Activated CD4-positive, alpha-beta T cell treated with anti-CD3 and anti-CD28 coated beads, Interleukin-2, amount 50 U/mL, for 24 hours (primary cell): ENCODE data around the gene RPS6KA5.
"Not testable (repeated sequence)": the region's sequence is repeated elsewhere in the genome, so short reads cannot be mapped to it uniquely, and the experiment has no call there.

Source experiments
- DNase-seq, 2 donors: peaks; one replicate each; pipeline ENCODE4 v3.0.0-alpha.2; 2020; ENCODE audit warnings: low read depth in 1 of 2, low spot score in 1 of 2

Gene RPS6KA5

DNA sequence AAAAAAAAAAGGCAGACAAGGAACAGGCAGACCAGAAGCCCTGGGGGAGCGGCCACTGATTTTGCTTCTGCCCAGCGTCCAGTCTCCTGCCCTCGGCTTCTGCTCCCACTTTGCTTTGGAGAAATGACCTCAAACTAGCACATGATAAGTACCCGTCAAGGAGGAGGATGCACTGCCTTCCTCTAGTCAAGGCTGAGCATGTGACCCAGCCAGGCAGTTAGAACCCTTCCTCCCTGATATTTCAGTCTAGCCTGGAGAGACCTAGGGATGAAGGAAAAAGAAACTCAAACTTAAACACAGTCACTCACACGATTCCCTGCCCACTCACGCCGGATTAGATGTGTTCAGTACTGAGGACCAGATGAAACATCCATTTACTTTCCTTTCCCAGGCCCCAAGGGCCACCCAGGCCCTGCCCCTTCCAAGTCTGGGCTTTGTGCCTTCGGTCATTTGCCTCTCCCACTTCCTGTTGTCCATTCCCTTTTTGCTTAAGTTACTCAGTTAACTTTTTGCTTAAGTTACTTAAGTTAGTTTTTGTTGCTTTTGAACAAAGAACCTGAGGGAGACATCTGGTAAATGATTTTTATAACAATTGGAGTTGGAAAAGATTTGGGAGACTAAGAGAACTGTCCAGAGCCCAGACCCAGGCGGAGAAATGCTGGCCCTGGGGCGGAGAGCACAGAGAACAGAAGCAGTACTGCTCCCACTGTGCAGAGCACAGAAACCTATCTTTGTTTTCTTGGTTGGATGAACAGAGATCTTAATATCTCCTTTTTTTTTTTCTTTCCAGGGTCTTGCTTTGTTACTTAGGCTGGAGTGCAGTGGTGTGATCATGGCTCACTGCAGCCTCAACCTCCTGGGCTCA lies 221.2 kb downstream of the RPS6KA5 start:
- DNase-seq, result no peak

DNA sequence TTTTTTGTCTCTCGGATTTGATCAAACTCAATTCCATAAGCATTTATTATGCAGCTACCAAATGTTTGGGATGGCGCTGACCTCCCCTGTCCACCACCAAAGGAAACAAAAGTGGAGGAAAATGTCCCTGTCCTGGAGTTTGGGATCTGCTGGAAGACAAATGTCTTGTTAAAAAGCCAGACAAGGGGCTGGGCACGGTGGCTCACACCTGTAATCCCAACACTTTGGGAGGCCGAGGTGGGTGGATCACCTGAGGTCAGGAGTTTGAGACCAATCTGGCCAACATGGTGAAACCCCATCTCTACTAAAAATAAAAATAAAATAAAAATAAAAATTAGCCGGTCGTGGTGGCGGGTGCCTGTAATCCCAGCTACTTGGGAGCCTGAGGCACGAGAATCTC lies 221.9 kb downstream of the RPS6KA5 start:
- not testable (repeated sequence) for DNase-seq

DNA sequence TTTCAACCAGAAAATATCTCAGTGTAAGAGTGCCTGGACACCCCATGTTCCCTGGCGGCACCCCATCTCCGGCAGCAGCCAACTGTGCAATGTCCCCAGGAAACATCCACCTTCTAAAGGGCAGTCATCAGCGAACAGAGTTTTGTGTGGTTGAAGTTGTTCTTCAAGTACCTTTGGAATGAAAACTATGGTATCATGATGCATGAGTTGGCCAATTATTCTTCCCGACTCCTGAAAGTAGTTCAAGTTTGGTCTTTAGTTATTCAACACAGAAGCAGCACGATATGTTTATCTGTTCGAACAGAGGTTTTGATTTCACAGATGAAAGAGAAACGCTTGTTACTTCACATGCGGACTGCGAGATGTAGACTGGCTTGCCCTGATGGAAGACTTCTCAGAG lies 223.1 kb downstream of the RPS6KA5 start:
- DNase-seq, result no peak

DNA sequence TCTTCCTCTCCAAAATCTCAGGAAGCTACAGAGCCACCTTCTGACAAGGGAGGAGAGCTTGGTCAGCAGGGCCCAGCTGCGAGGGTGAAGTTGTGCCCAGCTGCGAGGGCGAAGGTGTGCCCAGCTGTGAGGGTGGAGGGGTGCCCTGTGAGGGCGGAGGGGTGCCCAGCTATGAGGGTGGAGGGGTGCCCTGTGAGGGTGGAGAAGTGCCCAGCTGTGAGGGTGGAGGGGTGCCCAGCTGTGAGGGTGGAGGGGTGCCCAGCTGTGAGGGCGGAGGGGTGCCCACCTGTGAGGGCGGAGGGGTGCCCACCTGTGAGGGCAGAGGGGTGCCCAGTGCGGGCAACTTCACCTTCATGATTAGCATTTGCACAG lies 223.8 kb downstream of the RPS6KA5 start:
- DNase-seq, result no peak

DNA sequence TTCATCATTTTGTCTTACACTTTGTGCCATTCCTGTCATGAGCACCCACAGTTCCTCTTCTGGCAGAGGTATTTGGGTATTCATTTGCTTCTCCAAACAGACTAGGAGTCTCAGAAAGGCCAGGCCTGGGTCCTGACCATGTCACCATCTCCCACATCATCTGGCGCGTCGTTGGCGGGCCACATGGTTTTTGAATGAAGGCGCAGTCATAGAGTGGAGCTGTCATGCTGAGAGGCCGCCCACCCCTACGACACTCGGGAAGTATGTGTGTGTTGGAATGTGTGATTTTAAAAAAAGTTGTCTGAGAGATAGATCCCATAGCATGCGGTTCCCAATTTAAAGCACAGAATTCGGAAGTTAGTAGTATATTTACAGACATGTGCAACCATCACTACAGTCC lies 228.6 kb downstream of the RPS6KA5 start:
- DNase-seq, result no peak

DNA sequence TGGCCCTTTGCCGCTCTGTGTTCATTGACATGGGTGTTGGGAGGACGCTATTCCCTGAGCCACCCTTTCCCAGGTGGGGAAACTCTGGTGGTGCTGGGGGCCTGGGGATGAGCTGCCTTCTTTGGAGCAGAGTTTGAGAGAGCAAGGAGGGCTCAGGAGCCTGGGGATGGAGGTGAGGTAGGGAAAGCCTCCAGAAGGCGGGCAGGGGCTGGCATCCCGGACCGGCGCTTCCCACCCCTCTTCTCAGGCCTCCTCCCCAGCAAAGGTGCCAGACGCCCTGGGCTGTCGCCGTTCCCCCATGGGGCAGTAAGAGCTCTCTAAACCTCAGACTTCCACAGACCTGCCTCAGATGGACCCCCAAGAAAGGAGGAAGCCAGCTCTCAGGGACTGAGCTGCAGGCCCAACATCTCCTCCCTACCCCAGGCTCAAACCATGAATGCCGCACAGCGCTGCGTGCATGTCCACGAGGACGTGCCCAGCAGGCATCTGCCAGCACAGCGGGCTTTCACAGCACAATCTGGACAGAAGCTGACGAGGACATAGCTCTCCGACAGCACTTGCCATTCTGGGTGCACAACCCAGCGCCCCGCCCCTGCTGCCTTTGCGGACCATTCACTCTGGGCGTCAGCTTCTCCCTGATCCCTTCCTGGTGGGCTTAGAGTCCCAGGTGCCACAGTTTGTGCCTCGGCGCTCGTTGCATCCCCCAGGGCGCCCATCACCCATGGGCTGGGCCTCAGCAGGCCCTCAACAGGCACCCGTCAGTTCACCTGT lies 229.3 kb downstream of the RPS6KA5 start:
- DNase-seq, result no peak

DNA sequence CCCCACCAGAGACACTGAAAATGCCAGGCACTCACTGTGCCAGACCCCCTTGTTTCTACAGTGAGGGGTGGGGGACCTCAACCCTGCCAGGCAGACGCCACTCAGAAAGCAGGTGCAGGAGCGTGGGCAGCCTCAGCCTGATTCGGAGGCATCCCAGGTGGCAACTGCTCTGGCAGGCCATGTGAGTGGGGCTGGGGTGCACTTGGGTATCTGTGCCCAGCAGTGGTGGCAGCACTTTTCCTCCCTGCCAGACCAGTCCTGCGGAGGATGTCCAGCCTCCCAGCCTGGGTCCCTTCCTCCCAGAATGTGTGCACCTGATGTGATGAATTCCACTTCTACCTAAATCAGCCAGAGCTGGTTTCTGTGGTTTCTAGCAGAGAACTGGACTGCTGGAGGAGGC lies 230.8 kb downstream of the RPS6KA5 start:
- DNase-seq, result no peak

DNA sequence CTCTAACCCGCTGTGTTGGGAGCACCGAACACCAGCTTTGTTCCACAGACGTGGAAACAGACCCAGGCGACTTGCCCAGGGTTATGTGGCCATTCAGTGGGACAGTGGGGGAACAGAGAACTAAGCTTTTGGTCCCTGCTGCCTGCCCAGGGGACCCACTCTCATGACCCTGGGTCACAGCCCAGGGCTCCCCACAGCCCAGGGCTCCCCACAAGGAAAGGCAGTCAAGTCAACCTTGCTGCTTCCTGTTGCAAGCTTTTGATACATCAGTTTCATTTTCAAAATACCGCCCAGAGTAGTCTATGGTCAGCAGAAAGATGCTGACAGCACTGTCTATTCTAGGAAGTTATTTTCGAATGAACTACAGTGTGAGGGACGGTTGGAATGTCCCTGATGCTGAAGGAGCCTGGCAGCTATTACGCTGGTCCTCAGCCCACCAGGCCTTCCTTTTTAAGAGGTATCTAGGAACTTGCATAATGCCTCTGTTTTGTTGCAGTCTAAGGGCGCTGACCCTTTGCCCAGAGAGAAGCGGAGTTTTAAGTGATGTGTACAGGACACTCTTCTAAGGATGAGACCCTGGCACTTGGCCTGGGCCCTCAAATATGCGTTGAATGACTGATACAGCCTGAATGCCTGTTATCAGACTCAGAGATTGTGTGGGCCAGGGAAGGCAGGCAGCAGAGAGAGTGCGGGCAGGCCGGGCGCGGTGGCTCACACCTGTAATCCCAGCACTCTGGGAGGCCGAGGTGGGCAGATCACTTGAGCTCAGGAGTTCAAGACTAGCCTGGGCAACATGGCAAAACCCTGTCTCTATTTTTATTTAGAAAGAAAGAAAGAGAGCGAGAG lies 231.6 kb downstream of the RPS6KA5 start:
- DNase-seq, result no peak

DNA sequence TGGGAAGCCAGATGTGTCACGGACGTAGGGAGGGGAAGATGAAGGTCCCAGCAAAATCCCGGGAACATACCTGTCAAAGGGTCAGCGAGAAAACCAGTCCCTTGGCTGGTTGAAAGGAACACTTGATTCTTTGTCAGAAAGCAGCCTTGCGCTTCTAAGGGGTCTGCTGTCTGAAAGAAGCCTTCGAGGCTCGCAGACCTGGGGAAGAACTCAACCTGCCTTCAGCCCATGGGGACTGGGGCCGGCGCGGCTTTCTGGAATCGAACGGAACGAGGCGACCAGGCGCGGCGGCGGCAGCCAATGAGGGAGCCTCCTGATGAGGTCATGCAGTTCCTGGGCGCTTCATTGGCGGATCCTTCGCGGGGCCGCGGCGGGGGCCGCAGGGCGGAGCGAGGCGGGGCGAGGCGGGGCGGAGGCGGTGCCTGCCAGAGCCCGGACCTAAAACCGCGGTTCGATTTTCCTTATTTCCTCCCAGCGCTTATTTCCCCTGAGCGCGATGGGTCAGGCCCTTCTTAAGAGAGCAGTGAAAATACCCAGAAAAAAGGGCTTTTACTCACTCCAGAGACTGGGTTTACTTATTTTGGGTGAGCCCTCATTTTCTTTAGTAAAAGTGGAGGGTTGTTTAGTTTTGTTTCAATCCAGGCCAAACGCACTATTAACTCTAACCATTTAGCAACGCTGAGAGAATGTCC lies 232.4 kb downstream of the RPS6KA5 start:
- peak; percentile 82 to 85 for DNase-seq

DNA sequence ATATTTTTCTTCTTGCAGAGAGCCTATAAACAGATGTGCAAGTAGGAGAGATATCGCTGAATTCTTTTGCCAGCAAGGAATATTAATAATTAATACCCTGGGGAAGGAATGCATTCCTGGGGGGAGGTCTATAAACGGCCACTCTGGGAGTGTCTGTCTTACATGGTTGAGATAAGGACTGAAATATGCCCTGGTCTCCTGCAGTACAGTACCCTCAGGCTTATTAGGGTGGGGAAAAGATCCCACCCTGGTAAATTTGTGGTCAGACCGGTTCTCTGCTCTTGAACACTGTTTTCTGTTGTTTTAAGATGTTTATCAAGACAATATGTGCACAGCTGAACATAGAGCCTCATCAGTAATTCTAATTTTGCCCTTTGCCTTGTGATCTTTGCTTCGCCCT lies 236.9 kb downstream of the RPS6KA5 start:
- not testable (repeated sequence) for DNase-seq

DNA sequence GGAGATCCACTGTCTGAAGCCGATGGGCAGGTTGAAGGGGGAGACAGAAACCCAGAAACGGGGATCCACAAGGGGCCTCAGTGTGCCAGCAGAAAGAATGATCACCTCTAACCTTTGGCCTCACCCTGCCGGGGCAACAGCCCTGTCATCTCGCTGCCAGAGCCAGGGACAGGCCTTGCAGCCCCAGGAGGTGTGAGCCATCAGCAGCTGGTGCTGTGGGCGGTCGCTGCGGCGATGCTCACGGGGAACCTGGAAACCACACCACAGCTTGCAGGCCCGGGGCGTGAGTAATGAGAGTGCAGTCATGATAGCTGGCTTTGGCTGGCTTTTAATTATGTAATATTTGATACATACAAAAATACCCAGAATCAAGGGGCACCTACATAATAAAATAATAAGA lies 239.5 kb downstream of the RPS6KA5 start:
- DNase-seq, result peak; percentile 55 to 62

DNA sequence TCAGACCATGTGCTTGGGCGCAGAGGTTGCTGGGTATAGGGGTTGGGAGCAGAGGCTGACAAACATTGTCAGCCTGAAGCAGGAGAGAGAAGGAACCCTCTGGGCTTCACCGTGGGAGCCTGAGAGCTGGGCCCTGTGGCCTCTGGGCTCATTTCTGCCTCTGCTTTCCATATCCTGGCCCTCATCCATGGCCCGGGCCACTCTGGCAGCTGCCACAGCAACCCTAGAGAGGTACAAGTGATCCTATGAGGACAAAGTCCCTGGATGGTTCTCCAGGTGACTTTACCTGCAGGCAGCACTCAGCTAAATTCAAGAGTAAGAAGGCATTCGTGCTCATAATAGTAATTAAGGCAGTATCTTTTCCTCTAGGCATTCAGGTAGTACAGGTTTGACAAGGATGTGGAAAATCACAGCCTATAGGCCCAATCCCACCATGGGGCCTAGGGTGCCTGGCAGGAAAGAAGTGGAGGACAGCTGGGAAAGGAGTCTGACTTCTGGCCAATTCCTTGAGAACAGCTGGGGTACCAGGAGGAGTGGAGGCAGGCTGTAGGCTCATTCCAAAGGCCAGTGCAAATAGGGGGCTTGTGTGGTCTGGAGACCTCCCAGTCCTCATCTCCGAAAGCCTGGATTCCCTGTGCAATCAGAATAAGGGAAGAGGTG lies 240.6 kb downstream of the RPS6KA5 start:
- DNase-seq, result no peak

DNA sequence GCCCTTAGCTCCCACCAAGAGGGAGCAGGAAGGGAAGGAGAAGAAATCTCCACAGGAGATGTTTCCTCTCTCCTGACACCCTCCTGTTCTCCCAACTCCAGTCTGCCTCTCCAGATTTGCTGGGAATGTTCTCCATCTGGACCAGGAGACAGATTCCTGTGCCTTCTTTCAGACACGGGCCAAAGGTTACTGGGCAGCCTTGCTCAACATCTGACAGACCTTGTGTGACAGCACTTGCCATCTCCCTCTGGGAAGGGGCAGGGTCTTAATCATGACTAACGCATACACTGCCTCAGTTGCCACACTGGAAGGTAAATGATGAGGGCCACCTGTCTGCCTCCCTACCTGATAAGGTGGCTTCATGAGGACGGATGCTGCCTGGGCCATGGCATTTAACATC lies 241.7 kb downstream of the RPS6KA5 start:
- no peak for DNase-seq

DNA sequence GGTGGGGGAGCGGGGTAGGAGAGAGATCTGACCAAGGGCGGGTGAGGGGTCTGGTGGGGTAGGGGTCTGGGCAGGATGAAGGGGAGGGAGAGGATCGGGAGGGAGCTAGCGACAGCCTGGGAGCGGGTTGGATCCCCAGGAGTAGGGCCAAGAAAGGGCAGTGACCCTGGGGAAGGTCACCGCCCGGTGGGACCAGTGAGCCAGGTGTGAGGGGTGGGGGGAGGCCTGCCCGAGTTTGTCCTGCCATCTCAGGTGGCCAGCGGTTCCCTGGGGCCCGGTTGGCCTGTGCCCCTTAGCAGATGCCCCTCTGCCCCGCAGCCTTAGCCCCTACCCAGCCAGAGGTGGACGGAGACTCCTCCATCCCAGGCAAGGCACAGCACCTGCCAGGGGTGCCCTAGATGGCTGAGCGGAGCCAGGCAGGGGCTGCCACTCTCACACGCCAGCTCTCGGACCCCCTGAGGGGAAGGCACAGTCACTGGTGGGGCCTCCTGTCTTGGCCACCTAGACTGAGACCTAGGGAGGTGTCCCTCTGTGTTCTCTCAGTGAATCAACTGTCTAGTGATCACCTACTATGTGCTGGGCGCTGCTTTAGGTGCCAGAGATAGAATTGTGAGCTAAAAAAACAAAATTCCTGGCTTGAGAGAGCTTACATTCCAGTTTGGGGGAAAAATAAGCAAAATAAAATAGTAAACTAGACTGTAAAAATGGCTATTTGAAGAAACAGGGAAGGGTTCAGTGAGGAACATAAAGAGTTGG lies 243.6 kb downstream of the RPS6KA5 start:
- no peak for DNase-seq

DNA sequence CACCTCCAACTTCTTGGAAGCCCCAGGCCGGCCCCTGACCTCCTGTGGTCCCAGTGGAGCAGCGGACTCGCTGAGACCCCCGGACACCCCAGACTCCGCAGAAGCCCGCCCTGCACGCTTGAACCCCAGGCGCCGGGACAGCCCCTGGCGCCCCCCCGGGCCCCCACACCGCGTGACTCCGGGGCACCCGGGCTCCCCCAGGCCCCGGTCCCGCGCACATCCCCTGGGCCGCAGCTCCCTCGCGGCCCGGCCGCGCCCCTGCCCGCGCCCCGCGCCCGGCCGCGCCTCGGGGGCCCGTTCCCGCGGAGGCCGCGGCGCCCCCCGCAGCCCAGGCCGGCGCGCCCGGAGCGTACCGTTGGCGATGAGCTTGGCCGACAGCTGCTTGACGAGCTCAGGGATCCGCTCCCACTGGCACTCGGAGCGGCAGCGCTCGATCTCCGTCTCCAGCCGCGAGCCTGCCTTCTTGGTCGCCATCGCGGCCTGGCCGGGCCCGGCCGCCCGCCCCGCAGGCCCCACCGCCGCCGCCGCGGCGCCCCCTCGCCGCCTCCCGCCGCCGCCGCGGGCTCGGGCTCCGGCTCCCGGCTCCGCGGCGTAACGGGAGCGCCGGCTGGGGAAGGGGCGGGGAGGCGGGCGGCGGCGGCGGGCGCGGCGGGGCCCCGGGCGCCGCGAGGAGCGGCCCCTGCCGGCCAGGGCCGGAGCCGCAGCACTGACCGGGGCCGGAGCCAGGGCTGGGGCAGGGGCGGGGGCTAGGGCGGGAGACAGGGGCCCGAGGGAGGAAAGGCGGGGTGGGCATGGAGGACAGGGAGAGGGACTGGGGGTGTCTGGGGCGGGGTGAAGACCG lies 244.4 kb downstream of the RPS6KA5 start, which contains the start of gene TTC7B:
TTC7B (minus strand) TSS at position 609 of the 841 bp plus-strand sequence; CDS start at position 474, 135 bp downstream.
- DNase-seq, result no peak

DNA sequence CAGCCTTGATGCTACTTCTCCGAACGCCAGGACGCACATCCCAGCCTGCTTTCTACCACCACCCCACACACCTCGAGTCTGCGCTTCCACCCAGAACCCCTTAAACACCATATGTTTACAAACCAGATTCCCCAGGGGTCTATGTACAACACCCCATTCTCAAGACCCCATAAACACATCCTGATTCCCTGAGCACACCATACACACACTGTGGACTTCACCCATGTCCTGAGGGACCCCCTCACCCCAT lies 244.9 kb downstream of the RPS6KA5 start:
- DNase-seq, result no peak

DNA sequence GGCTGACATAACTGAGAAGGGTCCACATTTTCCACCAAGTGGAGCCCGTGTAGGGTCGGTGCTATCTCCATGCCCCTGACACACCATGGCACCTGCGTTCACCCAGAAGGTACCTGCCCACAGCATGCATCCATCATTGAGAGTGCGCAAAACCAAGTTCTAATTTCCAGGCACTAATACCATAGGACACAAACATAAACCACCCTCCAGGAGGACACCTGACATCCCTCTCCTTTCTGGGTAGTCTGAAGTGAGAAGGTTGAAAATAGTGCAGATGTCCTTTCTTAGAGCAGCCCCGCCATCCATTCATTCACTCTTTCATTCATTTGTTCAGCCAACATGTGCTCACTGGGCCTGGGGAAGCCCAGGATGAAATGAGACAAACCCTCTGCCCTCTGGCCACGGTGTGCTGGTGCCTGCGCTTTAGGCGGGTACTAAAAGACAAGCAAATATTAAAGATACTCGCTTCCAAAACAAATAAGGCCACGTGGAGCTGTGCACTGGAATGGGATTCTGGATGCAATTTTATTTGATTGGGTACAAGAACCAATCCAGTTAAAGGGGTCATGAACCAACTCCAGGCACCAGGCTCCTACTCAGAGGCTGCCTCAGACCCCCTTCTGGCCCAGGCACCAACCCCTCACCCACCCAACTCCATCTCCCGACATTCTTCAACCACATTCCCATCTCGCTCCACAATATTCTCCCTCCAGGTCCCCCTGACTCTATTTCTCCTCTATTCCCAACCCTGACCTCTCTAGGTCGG lies 245.5 kb downstream of the RPS6KA5 start:
- no peak for DNase-seq

DNA sequence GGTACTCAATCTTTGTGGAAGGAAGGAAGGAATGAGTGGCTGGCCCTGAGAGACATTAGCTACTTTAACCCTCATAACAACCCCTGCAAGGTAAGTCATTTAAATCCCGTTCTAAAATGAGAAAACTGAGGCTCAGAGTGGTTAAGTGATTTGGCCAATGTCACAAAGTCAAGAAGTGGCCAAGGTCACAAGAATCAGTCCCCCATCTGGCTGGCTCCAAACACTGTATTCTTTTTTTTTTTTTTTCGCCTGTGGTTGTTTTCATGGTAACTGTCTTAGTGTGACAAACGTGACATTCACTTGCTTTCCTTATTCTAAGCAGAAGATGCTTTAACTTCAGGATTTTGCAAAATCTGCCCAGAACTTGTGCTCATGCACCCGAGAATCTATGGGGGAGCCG lies 247.0 kb downstream of the RPS6KA5 start:
- no peak for DNase-seq
